IMR-90 (cell line): ENCODE data around the gene KAT6B. TPM values are rescaled to one million over a fixed set of nuclear protein-coding genes. Genes with fewer than 3 reads are reported as not detected.

Experiments used
- ATAC-seq: fragments of 200-7000 bp; cut with Tn5 transposase; 2 replicates; pipeline ENCODE4 v1.9.1; 2020; ENCODE audit warnings: low read depth, mild to moderate bottlenecking, moderate library complexity
- BruUV-seq: library from RNA; stranded (reverse); fragments of 400-500 nt; replicated peaks from 2 replicates; lab custom pipeline; 2021; lab: Mats Ljungman, UMichigan
- CTCF ChIA-PET: fragments of 300-600 bp; formaldehyde crosslinking; extraction: SDS; loops from one replicate; lab custom pipeline; 2021; ENCODE audit warnings: antibody characterized with exemption; lab: Yijun Ruan, JAX
- POLR2A ChIA-PET: fragments of 300-600 bp; sonication (Branson Sonifier 250); formaldehyde crosslinking; loops from one replicate; lab custom pipeline; 2022; ENCODE audit warnings: antibody characterized with exemption; ENCODE audit not compliant: unreplicated experiment; lab: Charles Lee
- DNase-seq: peaks from one replicate; pipeline ENCODE4 v3.0.0; 2013
- H2AFZ ChIP-seq: replicated peaks from 2 replicates; pipeline ENCODE3; 2013; ENCODE audit warnings: low read length, mild to moderate bottlenecking; ENCODE audit not compliant: poor library complexity
- H2AK5ac ChIP-seq: 2 replicates; pipeline ENCODE4 v1.6.1; 2013; ENCODE audit warnings: low read depth, low read length, inconsistent platforms
- H2AK9ac ChIP-seq: replicated peaks from 2 replicates; pipeline ENCODE3; 2013; ENCODE audit warnings: mild to moderate bottlenecking, low read depth, low read length, moderate library complexity; ENCODE audit not compliant: poor library complexity
- H2BK120ac ChIP-seq: 2 replicates; pipeline ENCODE4 v1.6.1; 2013; ENCODE audit warnings: low read depth, low read length, inconsistent platforms
- H2BK15ac ChIP-seq: 3 replicates; pipeline ENCODE4 v1.6.1; 2013; ENCODE audit warnings: low read depth, low read length, inconsistent platforms
- H2BK20ac ChIP-seq: 2 replicates; pipeline ENCODE4 v1.6.1; 2013; ENCODE audit warnings: low read depth, mild to moderate bottlenecking, inconsistent platforms, low read length, moderate library complexity
- H2BK5ac ChIP-seq: 2 replicates; pipeline ENCODE4 v1.6.1; 2013; ENCODE audit warnings: mild to moderate bottlenecking, low read depth, low read length, inconsistent platforms; ENCODE audit not compliant: poor library complexity, severe bottlenecking
- H3K14ac ChIP-seq: replicated peaks from 2 replicates; pipeline ENCODE4 v1.6.1; 2013; ENCODE audit warnings: low read depth, low read length, inconsistent platforms
- H3K18ac ChIP-seq: 2 replicates; pipeline ENCODE4 v1.6.1; 2013; ENCODE audit warnings: low read depth, low read length, control low read depth
- H3K23ac ChIP-seq: 2 replicates; pipeline ENCODE4 v1.6.1; 2013; ENCODE audit warnings: low read depth, low read length, inconsistent platforms
- H3K27ac ChIP-seq: 2 replicates; pipeline ENCODE4 v1.5.1; 2013; ENCODE audit warnings: mild to moderate bottlenecking, control low read depth, low read length; ENCODE audit not compliant: insufficient read depth
- H3K27me3 ChIP-seq: 2 replicates; pipeline ENCODE4 v1.6.1; 2013; ENCODE audit warnings: low read length; ENCODE audit not compliant: control insufficient read depth, insufficient read depth
- H3K36me3 ChIP-seq: 2 replicates; pipeline ENCODE4 v1.6.1; 2013; ENCODE audit warnings: low read length, mixed read lengths; ENCODE audit not compliant: control insufficient read depth, insufficient read depth
- H3K4ac ChIP-seq: 2 replicates; pipeline ENCODE4 v1.6.1; 2013; ENCODE audit warnings: low read depth, low read length, inconsistent platforms
- H3K4me1 ChIP-seq: 2 replicates; pipeline ENCODE4 v1.6.1; 2013; ENCODE audit warnings: low read length, mixed read lengths; ENCODE audit not compliant: control insufficient read depth, insufficient read depth
- H3K4me2 ChIP-seq: 2 replicates; pipeline ENCODE4 v1.6.1; 2013; ENCODE audit warnings: low read depth, mild to moderate bottlenecking, control low read depth, low read length, moderate library complexity
- H3K4me3 ChIP-seq: 2 replicates; pipeline ENCODE4 v1.5.1; 2013; ENCODE audit warnings: low read depth, mild to moderate bottlenecking, control low read depth, low read length, moderate library complexity; ENCODE audit not compliant: insufficient read depth
- H3K56ac ChIP-seq: 2 replicates; pipeline ENCODE4 v1.6.1; 2013; ENCODE audit warnings: low read length, inconsistent platforms; ENCODE audit not compliant: insufficient read depth; ENCODE audit errors: extremely low read depth
- H3K79me1 ChIP-seq, 2 experiments: 2 replicates each; pipeline ENCODE4 v1.6.1; 2013; ENCODE audit warnings: low read length in 2 of 2, inconsistent platforms in 1 of 2, low read depth in 1 of 2
- H3K9ac ChIP-seq: 2 replicates; pipeline ENCODE4 v1.6.1; 2013; ENCODE audit warnings: low read depth, low read length, control low read depth
- H3K9me1 ChIP-seq: 2 replicates; pipeline ENCODE4 v1.6.1; 2013; ENCODE audit warnings: low read length, inconsistent platforms; ENCODE audit not compliant: insufficient read depth
- H3K9me3 ChIP-seq: 2 replicates; pipeline ENCODE4 v1.6.1; 2013; ENCODE audit warnings: low read length; ENCODE audit not compliant: control insufficient read depth, insufficient read depth
- H4K20me1 ChIP-seq: 2 replicates; pipeline ENCODE4 v1.6.1; 2013; ENCODE audit warnings: low read length, inconsistent platforms; ENCODE audit not compliant: insufficient read depth
- H4K5ac ChIP-seq: 2 replicates; pipeline ENCODE4 v1.6.1; 2013; ENCODE audit warnings: mild to moderate bottlenecking, low read depth, low read length, control low read depth
- H4K8ac ChIP-seq, 2 experiments: 2 replicates each; pipeline ENCODE4 v1.6.1; 2013; ENCODE audit warnings: low read depth in 2 of 2, low read length in 2 of 2, control low read depth in 1 of 2, inconsistent platforms in 1 of 2
- H4K91ac ChIP-seq: 2 replicates; pipeline ENCODE4 v1.6.1; 2013; ENCODE audit warnings: low read depth, low read length, inconsistent platforms; ENCODE audit not compliant: insufficient read depth
- BHLHE40 ChIP-seq: fragments of 150-350 bp; IDR thresholded peaks from 2 replicates; pipeline ENCODE4 v1.6.1; 2016; ENCODE audit warnings: mild to moderate bottlenecking, low read depth, low read length
- CEBPB ChIP-seq: IDR thresholded peaks from 2 replicates; pipeline ENCODE4 v1.6.1; 2012; ENCODE audit warnings: low read depth, low read length, improper control_type of control experiment
- CHD1 ChIP-seq: IDR thresholded peaks from 2 replicates; pipeline ENCODE4 v1.6.1; 2012; ENCODE audit warnings: low read depth, low read length, improper control_type of control experiment
- FOS ChIP-seq: fragments of 150-350 bp; IDR thresholded peaks from 2 replicates; pipeline ENCODE4 v1.6.1; 2016; ENCODE audit warnings: low read depth, low read length
- MAFK ChIP-seq: IDR thresholded peaks from 2 replicates; pipeline ENCODE4 v1.6.1; 2012; ENCODE audit warnings: low read depth, low read length, improper control_type of control experiment
- MAZ ChIP-seq: IDR thresholded peaks from 2 replicates; pipeline ENCODE4 v1.6.1; 2012; ENCODE audit warnings: low read depth, mild to moderate bottlenecking, low read length, improper control_type of control experiment, moderate library complexity, borderline replicate concordance
- MXI1 ChIP-seq: IDR thresholded peaks from 2 replicates; pipeline ENCODE4 v1.6.1; 2012; ENCODE audit warnings: low read depth, mild to moderate bottlenecking, low read length, moderate library complexity, borderline replicate concordance
- NFE2L2 ChIP-seq: fragments of 150-350 bp; IDR thresholded peaks from 2 replicates; pipeline ENCODE4 v1.6.1; 2016; ENCODE audit warnings: low read depth, mild to moderate bottlenecking, low read length
- POLR2A ChIP-seq: IDR thresholded peaks from 2 replicates; pipeline ENCODE4 v1.6.1; 2012; ENCODE audit warnings: mild to moderate bottlenecking, low read depth, low read length
- RAD21 ChIP-seq: IDR thresholded peaks from 2 replicates; pipeline ENCODE4 v1.6.1; 2012; ENCODE audit warnings: low read length, improper control_type of control experiment
- RCOR1 ChIP-seq: IDR thresholded peaks from 2 replicates; pipeline ENCODE4 v1.6.1; 2012; ENCODE audit warnings: mild to moderate bottlenecking, low read length, improper control_type of control experiment; ENCODE audit not compliant: insufficient replicate concordance
- RFX5 ChIP-seq: IDR thresholded peaks from 2 replicates; pipeline ENCODE4 v1.8.0; 2012; ENCODE audit warnings: low read depth, mild to moderate bottlenecking, low read length, moderate library complexity
- SMC3 ChIP-seq: fragments of 150-350 bp; IDR thresholded peaks from 2 replicates; pipeline ENCODE4 v1.6.1; 2016; ENCODE audit warnings: low read depth, mild to moderate bottlenecking, antibody characterized with exemption, low read length, moderate library complexity
- WGBS, 2 experiments: methylation state at CpG; one replicate each; pipeline versions ENCODE4 v1.1.5 to v1.1.7; 2013; ENCODE audit warnings: missing lambda C conversion rate in 2 of 2; ENCODE audit not compliant: insufficient read length in 1 of 2; ENCODE audit errors: extremely low coverage in 2 of 2; 5-methylcytosine and 5-hydroxymethylcytosine counted together
- dilution Hi-C: fragments of 300-500 bp; cut with HindIII; formaldehyde crosslinking; loops from one replicate; pipeline ENCODE4 v1.14.3; 2018; ENCODE audit warnings: low sequenced_read_pairs; ENCODE audit not compliant: unreplicated experiment
- in situ Hi-C: fragments of 300-500 bp; cut with MboI; formaldehyde crosslinking; loops from 3 replicates; pipeline ENCODE4 v1.14.3; 2019; ENCODE audit warnings: low sequenced_read_pairs, inconsistent platforms, mixed read lengths
- intact Hi-C: fragments of 100-400 bp; cut with micrococcal nuclease; formaldehyde crosslinking; loops from 2 replicates; pipeline ENCODE4 v1.10.0; 2022
- polyA plus RNA-seq, 3 experiments: library from polyadenylated mRNA; depleted of rRNA; stranded (reverse); fragments of >200 nt; gene quantifications; 2 replicates each; pipeline ENCODE4 v1.2.3, GENCODE V29; 2012; ENCODE audit warnings: low replicate concordance in 1 of 3
- total RNA-seq: library from RNA; depleted of rRNA; stranded (reverse); fragments of >200 nt; gene quantifications from 2 replicates; pipeline ENCODE4 v1.2.3, GENCODE V29; 2012
- TF ChIP-seq, protein P1 (sequence below): conservative IDR thresholded peaks from 2 replicates; pipeline ENCODE4 v1.5.1; 2012; ENCODE audit warnings: mild to moderate bottlenecking, low read depth, low read length, improper control_type of control experiment
- TF ChIP-seq, protein P2 (sequence below): fragments of 150-350 bp; IDR thresholded peaks from 2 replicates; pipeline ENCODE4 v1.6.1; 2017; ENCODE audit warnings: mild to moderate bottlenecking, antibody characterized with exemption, low read length, low read depth
- TF ChIP-seq, protein P3 (sequence below): fragments of 150-350 bp; IDR thresholded peaks from 2 replicates; pipeline ENCODE4 v1.6.1; 2016; ENCODE audit warnings: low read depth, mild to moderate bottlenecking, low read length, moderate library complexity, borderline replicate concordance

The KAT6B gene
- total and polyA plus RNA-seq, 2 of the 4 experiments (the other 2 are of a cell fraction) = 8.8 to 28.1 TPM

DNA sequence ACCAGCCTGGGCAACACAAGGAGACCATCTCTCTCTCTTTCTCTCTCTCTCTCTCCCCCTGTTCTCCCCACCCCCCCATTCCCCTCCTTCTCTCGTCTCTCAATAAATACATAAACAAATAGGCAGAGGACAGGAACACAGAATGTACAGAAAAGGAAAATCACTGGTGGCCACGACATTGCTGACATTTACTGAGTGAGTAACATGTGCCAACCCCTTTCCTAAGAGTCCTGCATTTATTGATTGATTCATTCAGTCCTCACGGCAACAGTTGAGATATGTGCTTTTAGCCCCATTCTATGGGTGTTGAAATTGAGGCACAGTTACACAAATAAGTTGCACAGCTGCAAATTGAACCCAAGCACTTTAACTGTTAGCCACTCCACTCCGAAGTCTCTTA, 170.8 kb downstream of the KAT6B start:
- Histone ChIP-seq H3K14ac (no peak overlapping the region), H3K56ac (no peak overlapping the region), H2AK9ac (no peak overlapping the region), H2BK20ac (no peak overlapping the region), H3K9me1 (peaks cover 9% of the 10 kb centered on the region), H3K4me1 (no peaks in the 10 kb centered on the region; the same call in 1 of the 2 replicates), H2BK5ac (no peak overlapping the region), H3K79me1 (peaks cover 0 to 17% of the 10 kb centered on the region in 2 experiments; a peak in 1 of 4 replicates), H2BK120ac (no peak overlapping the region), H2AK5ac (no peak overlapping the region), H3K4ac (no peak overlapping the region), H2BK15ac (no peak overlapping the region), H4K5ac (no peak overlapping the region), H4K20me1 (no peaks in the 10 kb centered on the region), H4K8ac (no peak overlapping the region), H3K9me3 (no peaks in the 10 kb centered on the region), H4K91ac (no peak overlapping the region), H3K9ac (no peak overlapping the region), H3K4me3 (no peak overlapping the region), H3K23ac (no peak overlapping the region), H3K36me3 (peaks cover 30% of the 10 kb centered on the region), H3K27me3 (no peaks in the 10 kb centered on the region), H3K18ac (no peak overlapping the region), H3K4me2 (no peak overlapping the region), H3K27ac (no peak overlapping the region), H2AFZ (no peak overlapping the region)
- BruUV-seq = no TSS peak
- TF ChIP-seq, protein P1, sequence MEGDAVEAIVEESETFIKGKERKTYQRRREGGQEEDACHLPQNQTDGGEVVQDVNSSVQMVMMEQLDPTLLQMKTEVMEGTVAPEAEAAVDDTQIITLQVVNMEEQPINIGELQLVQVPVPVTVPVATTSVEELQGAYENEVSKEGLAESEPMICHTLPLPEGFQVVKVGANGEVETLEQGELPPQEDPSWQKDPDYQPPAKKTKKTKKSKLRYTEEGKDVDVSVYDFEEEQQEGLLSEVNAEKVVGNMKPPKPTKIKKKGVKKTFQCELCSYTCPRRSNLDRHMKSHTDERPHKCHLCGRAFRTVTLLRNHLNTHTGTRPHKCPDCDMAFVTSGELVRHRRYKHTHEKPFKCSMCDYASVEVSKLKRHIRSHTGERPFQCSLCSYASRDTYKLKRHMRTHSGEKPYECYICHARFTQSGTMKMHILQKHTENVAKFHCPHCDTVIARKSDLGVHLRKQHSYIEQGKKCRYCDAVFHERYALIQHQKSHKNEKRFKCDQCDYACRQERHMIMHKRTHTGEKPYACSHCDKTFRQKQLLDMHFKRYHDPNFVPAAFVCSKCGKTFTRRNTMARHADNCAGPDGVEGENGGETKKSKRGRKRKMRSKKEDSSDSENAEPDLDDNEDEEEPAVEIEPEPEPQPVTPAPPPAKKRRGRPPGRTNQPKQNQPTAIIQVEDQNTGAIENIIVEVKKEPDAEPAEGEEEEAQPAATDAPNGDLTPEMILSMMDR = no peak
- TF ChIP-seq POLR2A (no peak), RAD21 (no peak), RCOR1 (no peak), CHD1 (no peak), MXI1 (no peak), SMC3 (no peak), BHLHE40 (no peak), MAFK (no peak), FOS (no peak), CEBPB (no peak), RFX5 (no peak), NFE2L2 (no peak), MAZ (no peak)
- TF ChIP-seq, protein P2, sequence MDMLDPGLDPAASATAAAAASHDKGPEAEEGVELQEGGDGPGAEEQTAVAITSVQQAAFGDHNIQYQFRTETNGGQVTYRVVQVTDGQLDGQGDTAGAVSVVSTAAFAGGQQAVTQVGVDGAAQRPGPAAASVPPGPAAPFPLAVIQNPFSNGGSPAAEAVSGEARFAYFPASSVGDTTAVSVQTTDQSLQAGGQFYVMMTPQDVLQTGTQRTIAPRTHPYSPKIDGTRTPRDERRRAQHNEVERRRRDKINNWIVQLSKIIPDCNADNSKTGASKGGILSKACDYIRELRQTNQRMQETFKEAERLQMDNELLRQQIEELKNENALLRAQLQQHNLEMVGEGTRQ = no peak
- TF ChIP-seq, protein P3, sequence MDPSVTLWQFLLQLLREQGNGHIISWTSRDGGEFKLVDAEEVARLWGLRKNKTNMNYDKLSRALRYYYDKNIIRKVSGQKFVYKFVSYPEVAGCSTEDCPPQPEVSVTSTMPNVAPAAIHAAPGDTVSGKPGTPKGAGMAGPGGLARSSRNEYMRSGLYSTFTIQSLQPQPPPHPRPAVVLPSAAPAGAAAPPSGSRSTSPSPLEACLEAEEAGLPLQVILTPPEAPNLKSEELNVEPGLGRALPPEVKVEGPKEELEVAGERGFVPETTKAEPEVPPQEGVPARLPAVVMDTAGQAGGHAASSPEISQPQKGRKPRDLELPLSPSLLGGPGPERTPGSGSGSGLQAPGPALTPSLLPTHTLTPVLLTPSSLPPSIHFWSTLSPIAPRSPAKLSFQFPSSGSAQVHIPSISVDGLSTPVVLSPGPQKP = no peak
- no peak for ATAC-seq
- in situ Hi-C loops (no loop called here), intact Hi-C loops (no loop called here), dilution Hi-C loops (no loop called here)
- 83 to 100% methylated on average over 1 of the region's 4 CpGs for WGBS, 2 experiments
- ChIA-PET CTCF (no interaction called here), POLR2A (no interaction called here)
- no peak for DNase-seq
